Panc1 (cell line): ENCODE data around the gene LHPP. TPM values are rescaled to one million over a fixed set of nuclear protein-coding genes. Genes with fewer than 3 reads are reported as not detected.
A peak's percentile ranks its signal among the peaks of the same experiment; 100 is the strongest.

Experiments used
- ATAC-seq: fragments of 200-7000 bp; cut with Tn5 transposase; 2 replicates; pipeline ENCODE4 v1.9.1; 2020; ENCODE audit warnings: mild to moderate bottlenecking, moderate library complexity
- BruUV-seq: library from RNA; stranded (reverse); fragments of 400-500 nt; replicated peaks from 2 replicates; lab custom pipeline; 2021; lab: Mats Ljungman, UMichigan
- CTCF ChIA-PET: fragments of 300-600 bp; sonication (Branson Sonifier 250); formaldehyde crosslinking; loops from one replicate; lab custom pipeline; 2022; ENCODE audit warnings: antibody characterized with exemption; lab: Charles Lee
- POLR2A ChIA-PET: fragments of 300-600 bp; sonication (Branson Sonifier 250); formaldehyde crosslinking; loops from one replicate; lab custom pipeline; 2022; ENCODE audit warnings: antibody characterized with exemption; lab: Charles Lee
- DNase-seq: peaks from one replicate; pipeline ENCODE4 v3.0.0-alpha.2; 2010; ENCODE audit warnings: low read depth, low spot score
- H3K27ac ChIP-seq: 2 replicates; pipeline ENCODE4 v1.5.1; 2011; ENCODE audit warnings: mild to moderate bottlenecking, low read length, inconsistent platforms
- H3K27me3 ChIP-seq: fragments of 200-500 bp; sonication (Bioruptor generic); 2 replicates; pipeline ENCODE4 v1.6.0; 2014; ENCODE audit warnings: low read length, inconsistent platforms; ENCODE audit not compliant: control insufficient read depth, insufficient read depth
- H3K36me3 ChIP-seq: fragments of 200-500 bp; sonication (Bioruptor generic); 2 replicates; pipeline ENCODE4 v1.5.1; 2014; ENCODE audit warnings: inconsistent platforms, mild to moderate bottlenecking, low read length, moderate library complexity; ENCODE audit not compliant: control insufficient read depth, insufficient read depth
- H3K4me1 ChIP-seq: 2 replicates; pipeline ENCODE4 v1.5.1; 2011; ENCODE audit warnings: inconsistent platforms, mild to moderate bottlenecking, low read length, moderate library complexity; ENCODE audit not compliant: control insufficient read depth, insufficient read depth
- H3K4me3 ChIP-seq, 2 experiments: 2 replicates each; pipeline ENCODE4 v1.5.1; 2011 to 2012; ENCODE audit warnings: low read depth in 2 of 2, low read length in 2 of 2, mild to moderate bottlenecking in 2 of 2, inconsistent platforms in 1 of 2, moderate library complexity in 1 of 2
- H3K9me3 ChIP-seq: fragments of 200-500 bp; sonication (Bioruptor generic); 2 replicates; pipeline ENCODE4 v1.5.1; 2014; ENCODE audit warnings: low read depth, mild to moderate bottlenecking, inconsistent platforms, low read length, moderate library complexity; ENCODE audit not compliant: control insufficient read depth, insufficient read depth
- CTCF ChIP-seq: fragments of 450-650 bp; IDR thresholded peaks from 2 replicates; pipeline ENCODE4 v1.5.1; 2017; ENCODE audit warnings: mild to moderate bottlenecking
- POLR2AphosphoS5 ChIP-seq: IDR thresholded peaks from 2 replicates; pipeline ENCODE4 v1.6.1; 2012; ENCODE audit warnings: mild to moderate bottlenecking, low read depth, low read length, moderate library complexity
- REST ChIP-seq, 2 experiments: IDR thresholded peaks; 2 replicates each; pipeline ENCODE4 v1.6.1; 2011 to 2012; ENCODE audit warnings: low read depth in 2 of 2, control low read depth in 1 of 2, low read length in 1 of 2, mild to moderate bottlenecking in 1 of 2, moderate library complexity in 1 of 2; ENCODE audit not compliant: insufficient read depth in 1 of 2
- SIN3A ChIP-seq: IDR thresholded peaks from 2 replicates; pipeline ENCODE4 v1.6.1; 2012; ENCODE audit warnings: low read depth, mild to moderate bottlenecking, low read length, moderate library complexity, borderline replicate concordance; ENCODE audit not compliant: insufficient read depth
- TCF7L2 ChIP-seq: IDR thresholded peaks from 2 replicates; pipeline ENCODE4 v1.6.1; 2011; ENCODE audit warnings: mild to moderate bottlenecking, low read depth, low read length, inconsistent platforms
- in situ Hi-C: cut with HindIII; loops from 2 replicates; pipeline ENCODE4 v1.10.0; 2016; ENCODE audit warnings: low sequenced_read_pairs, low pct_unique_long_range_greater_than_20kb
- intact Hi-C: fragments of 100-400 bp; cut with micrococcal nuclease; formaldehyde crosslinking; loops from one replicate; pipeline ENCODE4 v1.10.0; 2022; ENCODE audit not compliant: unreplicated experiment
- total RNA-seq: library from RNA; stranded (reverse); gene quantifications from one replicate; pipeline ENCODE4 v1.2.1, GENCODE V29; 2021; ENCODE audit not compliant: unreplicated experiment

LHPP gene
- total RNA-seq, 1 experiment from 2014 or later = 15.0 TPM

- ATAC-seq (no peak), DNase-seq (no peak)
- in situ Hi-C loops = no loop called here
- CTCF ChIA-PET = interaction anchor here (0.6 to 1.6 kb wide), 2 partner anchors 207 kb away, joined by 3 to 5 read pairs; no protein-coding TSS in a partner anchor
- Histone ChIP-seq H3K4me3 (no peak overlapping the region), H3K27ac (no peak overlapping the region), H3K9me3 (no peaks in the 10 kb centered on the region), H3K27me3 (no peaks in the 10 kb centered on the region), H3K4me1 (no peaks in the 10 kb centered on the region), H3K36me3 (no peaks in the 10 kb centered on the region)
- BruUV-seq = no TSS peak
- intact Hi-C loops = loop anchor here (10.0 kb wide), 1 partner anchor 290 kb away; no protein-coding TSS in a partner anchor
- POLR2A ChIA-PET = no interaction called here
- TF ChIP-seq CTCF = peak; percentile 54
- no peak for TF ChIP-seq TCF7L2
Measured at GRCh38 chr10:124534231-124534798, 72.7 kb downstream of the LHPP start.

- POLR2A ChIA-PET = interaction anchor here (0.8 kb wide), 1 partner anchor 206 kb away, joined by 5 read pairs; no protein-coding TSS in a partner anchor
- no peak for TF ChIP-seq TCF7L2
- TF ChIP-seq POLR2AphosphoS5 = no peak
- no peak for TF ChIP-seq SIN3A
- no peak for TF ChIP-seq REST (IDR thresholded peaks at IDR 0.05; ENCODE audit: insufficient read depth in 1 of 2, low read depth in 2 of 2, low read length in 1 of 2)
- ATAC-seq (no peak), DNase-seq (no peak)
- intact Hi-C loops = loop anchor here (10.0 kb wide), 1 partner anchor 290 kb away; no protein-coding TSS in a partner anchor
- no TSS peak for BruUV-seq
- H3K4me3 ChIP-seq = no peak overlapping the region
- CTCF ChIA-PET = interaction anchor here (0.7 to 1.6 kb wide), 3 partner anchors 13 to 443 kb away, joined by 3 to 6 read pairs (median 5); no protein-coding TSS in a partner anchor
- no peak overlapping the region for H3K27ac ChIP-seq
- no peaks in the 10 kb centered on the region for H3K27me3 ChIP-seq
- no peaks in the 10 kb centered on the region for H3K4me1 ChIP-seq
- in situ Hi-C loops = no loop called here
- H3K36me3 ChIP-seq = no peaks in the 10 kb centered on the region
- H3K9me3 ChIP-seq = no peaks in the 10 kb centered on the region
Measured at GRCh38 chr10:124534826-124535601, 73.4 kb downstream of the LHPP start.
